Colonic mucosa (tissue), 4 donors: ENCODE measurements around the gene CRB2. TPM values are rescaled to one million over a fixed set of nuclear protein-coding genes. Genes with fewer than 3 reads are reported as not detected.

ENCODE experiments used
- DNase-seq: peaks from one replicate; pipeline ENCODE4 v3.0.0-alpha.2; 2020
- H3K27ac ChIP-seq: fragments of 200-600 bp; one replicate; pipeline ENCODE4 v1.8.0; 2021
- H3K27me3 ChIP-seq: fragments of 200-600 bp; one replicate; pipeline ENCODE4 v1.8.0; 2021
- H3K36me3 ChIP-seq: fragments of 200-600 bp; one replicate; pipeline ENCODE4 v1.8.0; 2021
- H3K4me1 ChIP-seq: fragments of 200-600 bp; one replicate; pipeline ENCODE4 v1.8.0; 2021; ENCODE audit warnings: mild to moderate bottlenecking
- H3K4me3 ChIP-seq: fragments of 200-600 bp; one replicate; pipeline ENCODE4 v1.8.0; 2021
- H3K9ac ChIP-seq, 2 donors: one replicate each; pipeline ENCODE4 v1.7.0; 2013; ENCODE audit warnings: control low read depth in 2 of 2, low read depth in 2 of 2, low read length in 2 of 2
- H3K9me3 ChIP-seq: fragments of 200-600 bp; one replicate; pipeline ENCODE4 v1.8.0; 2021
- intact Hi-C: fragments of 100-400 bp; cut with DNase I; formaldehyde crosslinking; loops from one replicate; pipeline ENCODE4 v1.14.1; 2022
- total RNA-seq, 2 donors: library from RNA; stranded (reverse); fragmentation: NEBNext Ultra II Directional in 1 of 2; extraction: Animal tissue kit (Norgen Biotek cat#: 25700) in 1 of 2; gene quantifications; one replicate each; pipeline ENCODE4 v1.2.1, GENCODE V29; 2021
- TF ChIP-seq, protein P1 (sequence below): fragments of 200-600 bp; IDR thresholded peaks from one replicate; pipeline ENCODE4 v1.8.0; 2022; ENCODE audit warnings: antibody characterized with exemption, mild to moderate bottlenecking
- donor health status: healthy.
- donor health status: DM: no; HTN: no; CAD: no.
- donor health status: DM: no; HTN: no; CAD: no.

The CRB2 gene
- total RNA-seq, 2 donors from 2014 or later, result 0.69 to 2.4 TPM

DNA sequence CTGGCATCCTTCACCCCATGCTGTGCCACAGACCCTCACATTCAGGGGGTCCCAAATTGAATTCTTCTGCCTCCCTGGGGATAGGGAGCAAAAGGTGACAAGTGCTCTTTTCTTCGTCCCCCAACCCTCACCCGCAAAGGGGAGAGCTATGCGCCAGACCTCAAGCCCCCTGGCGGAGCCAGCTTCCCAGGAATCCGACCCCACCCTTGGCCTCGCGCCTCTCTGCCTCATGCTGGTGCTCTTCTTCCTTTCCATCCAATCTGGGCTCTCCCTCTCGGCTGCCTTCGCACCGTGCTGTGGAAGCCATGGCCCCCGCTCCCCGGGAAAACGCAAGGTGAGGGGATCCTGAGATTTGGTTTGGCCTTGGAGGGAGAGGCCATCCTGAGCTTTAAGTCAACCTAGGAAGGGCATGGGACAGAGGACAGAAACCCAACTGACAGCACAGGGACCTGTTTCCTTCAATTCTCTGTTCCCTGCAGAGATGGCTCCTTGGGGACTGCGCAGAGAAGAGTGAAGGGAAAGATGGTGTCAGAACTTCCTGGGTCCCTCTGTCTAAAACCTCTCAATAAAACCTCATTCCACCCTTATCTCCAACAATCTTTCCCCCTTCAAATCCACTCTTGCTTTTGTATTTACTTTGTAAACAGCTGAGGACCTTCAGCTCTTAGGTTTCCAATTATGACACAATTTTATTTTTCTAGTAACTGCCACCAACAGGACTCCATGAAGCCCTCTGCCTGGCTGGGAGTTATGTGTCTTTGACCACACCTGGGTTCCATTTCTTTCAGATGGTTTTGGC is 36.3 kb upstream of the CRB2 start:
- no peaks in the 10 kb centered on the region for H3K36me3 ChIP-seq
- intact Hi-C loops, result no loop called here
- H3K4me1 ChIP-seq, result no peaks in the 10 kb centered on the region
- no peaks in the 10 kb centered on the region for H3K27me3 ChIP-seq
- TF ChIP-seq, protein P1, sequence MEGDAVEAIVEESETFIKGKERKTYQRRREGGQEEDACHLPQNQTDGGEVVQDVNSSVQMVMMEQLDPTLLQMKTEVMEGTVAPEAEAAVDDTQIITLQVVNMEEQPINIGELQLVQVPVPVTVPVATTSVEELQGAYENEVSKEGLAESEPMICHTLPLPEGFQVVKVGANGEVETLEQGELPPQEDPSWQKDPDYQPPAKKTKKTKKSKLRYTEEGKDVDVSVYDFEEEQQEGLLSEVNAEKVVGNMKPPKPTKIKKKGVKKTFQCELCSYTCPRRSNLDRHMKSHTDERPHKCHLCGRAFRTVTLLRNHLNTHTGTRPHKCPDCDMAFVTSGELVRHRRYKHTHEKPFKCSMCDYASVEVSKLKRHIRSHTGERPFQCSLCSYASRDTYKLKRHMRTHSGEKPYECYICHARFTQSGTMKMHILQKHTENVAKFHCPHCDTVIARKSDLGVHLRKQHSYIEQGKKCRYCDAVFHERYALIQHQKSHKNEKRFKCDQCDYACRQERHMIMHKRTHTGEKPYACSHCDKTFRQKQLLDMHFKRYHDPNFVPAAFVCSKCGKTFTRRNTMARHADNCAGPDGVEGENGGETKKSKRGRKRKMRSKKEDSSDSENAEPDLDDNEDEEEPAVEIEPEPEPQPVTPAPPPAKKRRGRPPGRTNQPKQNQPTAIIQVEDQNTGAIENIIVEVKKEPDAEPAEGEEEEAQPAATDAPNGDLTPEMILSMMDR, result no peak
- H3K9me3 ChIP-seq, result no peaks in the 10 kb centered on the region
- H3K9ac ChIP-seq, result no peak overlapping the region
- no peak overlapping the region for H3K4me3 ChIP-seq
- DNase-seq, result no peak
- no peak overlapping the region for H3K27ac ChIP-seq

DNA sequence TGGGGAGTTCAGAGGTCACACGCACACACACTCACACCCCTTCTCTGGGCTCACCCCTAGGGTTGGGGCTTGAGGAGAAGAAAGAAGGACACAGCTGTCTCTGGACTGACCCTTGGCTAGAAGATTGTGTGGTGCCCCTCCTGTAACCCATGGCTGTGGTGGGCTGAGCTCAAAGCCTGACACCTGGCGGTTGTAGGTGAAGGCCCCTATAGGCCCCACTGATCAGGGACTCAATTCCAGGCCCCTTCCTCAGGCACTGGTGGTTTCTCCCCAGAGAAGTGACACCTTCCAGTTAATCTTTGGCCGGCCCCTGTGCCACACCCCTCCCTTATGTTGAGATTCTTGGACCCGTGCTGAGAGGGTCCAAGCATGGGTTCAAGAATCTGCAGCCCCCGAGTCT is 35.2 kb upstream of the CRB2 start:
- no peak for DNase-seq
- Histone ChIP-seq H3K9me3 (no peaks in the 10 kb centered on the region), H3K9ac (no peak overlapping the region), H3K4me3 (no peak overlapping the region), H3K36me3 (no peaks in the 10 kb centered on the region), H3K4me1 (no peaks in the 10 kb centered on the region), H3K27ac (no peak overlapping the region), H3K27me3 (no peaks in the 10 kb centered on the region)
- intact Hi-C loops, result no loop called here
- TF ChIP-seq, protein P1, result no peak

DNA sequence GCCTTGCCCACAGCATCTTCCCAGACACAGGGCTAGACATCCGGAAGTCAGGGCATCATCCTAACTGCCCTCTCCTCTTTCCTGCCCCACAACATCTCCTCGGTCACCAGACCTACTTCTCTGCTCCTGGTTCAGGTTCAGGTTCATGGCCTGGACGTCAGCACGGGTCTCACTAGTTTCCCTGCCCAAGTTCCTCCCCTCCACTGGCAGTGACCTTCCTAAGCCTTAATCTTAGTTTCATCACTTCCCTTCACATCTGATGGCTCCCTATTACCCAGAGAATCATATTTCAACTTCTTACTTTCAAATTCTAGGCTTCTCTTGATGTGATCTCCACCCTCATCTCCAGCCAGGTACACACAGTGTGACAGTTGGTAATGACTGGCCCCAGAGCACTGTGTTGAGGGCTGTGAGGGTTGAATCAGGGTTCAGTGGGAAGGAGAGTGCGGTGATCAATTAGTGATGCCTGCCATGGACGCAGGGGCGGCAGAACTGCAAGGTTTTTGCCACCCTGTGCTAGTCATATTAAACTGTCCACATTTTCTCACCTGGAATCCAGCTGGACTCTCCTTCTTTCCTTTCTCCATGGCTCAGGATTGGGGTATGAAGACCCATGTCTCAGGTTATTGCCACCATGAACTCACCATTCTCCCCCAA is 34.3 kb upstream of the CRB2 start:
- no peaks in the 10 kb centered on the region for H3K27me3 ChIP-seq
- H3K4me3 ChIP-seq, result no peak overlapping the region
- H3K36me3 ChIP-seq, result no peaks in the 10 kb centered on the region
- no peaks in the 10 kb centered on the region for H3K4me1 ChIP-seq
- no peak for DNase-seq
- intact Hi-C loops, result no loop called here
- TF ChIP-seq, protein P1, result no peak
- H3K9ac ChIP-seq, result no peak overlapping the region
- no peak overlapping the region for H3K27ac ChIP-seq
- H3K9me3 ChIP-seq, result no peaks in the 10 kb centered on the region

DNA sequence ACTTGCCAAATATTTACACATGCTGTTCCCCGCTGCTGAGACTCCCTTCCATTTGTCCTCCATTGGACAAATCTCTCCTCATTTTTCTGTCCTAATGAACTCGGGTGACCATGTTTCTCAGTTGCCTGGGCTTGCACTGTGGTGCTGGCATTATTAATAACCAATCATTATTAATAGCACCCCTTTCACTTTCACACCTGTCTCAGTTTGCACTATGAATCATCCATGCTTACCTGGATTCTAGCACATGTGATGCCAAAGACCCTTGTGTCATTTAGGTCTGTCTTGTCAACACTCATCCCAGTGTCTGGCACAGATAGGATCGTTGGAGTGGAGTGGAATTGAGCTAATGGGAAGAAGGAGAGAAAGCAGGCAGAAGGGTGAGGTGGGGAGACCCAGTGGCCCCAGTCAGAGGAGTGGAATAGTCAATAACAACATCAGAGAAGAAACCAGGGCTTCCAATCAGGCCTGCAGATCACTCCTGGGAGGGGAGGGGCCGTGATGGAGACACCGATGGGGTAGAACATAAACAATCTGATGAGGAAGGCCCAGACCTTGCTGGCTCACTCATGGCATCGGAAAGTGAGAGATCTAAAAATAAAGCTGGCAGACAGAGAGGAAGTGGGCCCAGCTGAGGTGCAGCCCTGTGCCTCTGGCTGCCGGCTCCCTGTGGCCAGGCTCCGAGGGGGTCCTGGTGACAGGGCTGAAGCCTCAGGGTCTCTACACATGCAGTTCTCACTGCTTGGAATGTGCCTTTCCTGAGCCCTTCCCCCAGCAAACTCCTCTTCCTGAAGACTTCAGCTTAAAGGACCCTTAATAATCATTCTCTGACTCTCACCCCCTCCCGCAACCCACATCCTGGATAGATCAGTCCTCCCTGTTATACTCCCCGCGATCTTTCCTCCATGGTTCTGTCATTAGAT is 33.5 kb upstream of the CRB2 start:
- TF ChIP-seq, protein P1, result no peak
- no peak for DNase-seq
- Histone ChIP-seq H3K36me3 (no peaks in the 10 kb centered on the region), H3K9ac (no peak overlapping the region), H3K27me3 (no peaks in the 10 kb centered on the region), H3K4me1 (no peaks in the 10 kb centered on the region), H3K9me3 (no peaks in the 10 kb centered on the region), H3K27ac (no peak overlapping the region), H3K4me3 (no peak overlapping the region)
- intact Hi-C loops, result no loop called here

DNA sequence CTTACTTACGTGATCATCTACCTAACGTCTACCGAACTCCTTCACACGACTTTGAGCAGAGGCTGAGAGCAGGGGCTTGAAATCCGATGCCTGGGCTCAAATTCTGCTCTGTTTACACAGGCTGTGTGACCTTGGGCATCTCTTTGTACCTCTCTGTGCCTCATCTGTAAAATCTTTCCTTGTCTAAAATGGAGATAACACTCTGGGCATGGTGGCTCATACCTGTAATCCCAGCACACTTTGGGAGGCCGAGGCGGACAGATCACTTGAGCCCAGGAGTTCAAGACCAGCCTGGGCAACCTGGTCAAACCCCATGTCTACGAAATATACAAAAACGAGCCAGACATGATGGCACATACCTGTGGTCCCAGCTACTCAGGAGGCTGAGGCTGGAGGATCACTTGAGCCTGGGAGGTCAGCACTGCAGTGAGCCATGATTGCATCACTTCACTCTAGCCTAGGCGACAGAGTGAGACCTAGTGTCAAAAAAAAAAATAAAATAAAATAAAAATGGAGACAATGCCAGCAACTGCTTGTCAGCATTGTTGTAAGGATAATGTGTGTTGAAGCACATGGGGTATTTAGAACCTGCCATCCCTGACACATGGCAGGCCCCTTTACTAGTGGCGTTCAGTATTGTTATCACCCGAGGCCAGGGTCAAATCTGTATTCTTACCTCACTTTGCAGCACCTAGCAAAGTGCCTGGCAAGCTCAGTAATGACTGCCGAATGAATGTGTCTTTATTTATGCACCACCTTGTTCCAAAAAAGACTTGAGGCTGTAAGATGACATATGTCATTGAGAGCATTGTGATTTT is 32.6 kb upstream of the CRB2 start:
- H3K36me3 ChIP-seq, result no peaks in the 10 kb centered on the region
- H3K27me3 ChIP-seq, result no peaks in the 10 kb centered on the region
- H3K9ac ChIP-seq, result no peak overlapping the region
- H3K27ac ChIP-seq, result no peak overlapping the region
- no peaks in the 10 kb centered on the region for H3K9me3 ChIP-seq
- H3K4me3 ChIP-seq, result no peak overlapping the region
- H3K4me1 ChIP-seq, result no peaks in the 10 kb centered on the region
- TF ChIP-seq, protein P1, result no peak
- intact Hi-C loops, result no loop called here
- no peak for DNase-seq
